Osteoblast (primary cell): ENCODE measurements around the gene OTUD1. TPM values are rescaled to one million over a fixed set of nuclear protein-coding genes. Genes with fewer than 3 reads are reported as not detected.

Experiments used
- DNase-seq: peaks from one replicate; pipeline ENCODE4 v3.0.0; 2011; ENCODE audit warnings: low spot score, mixed read lengths; ENCODE audit not compliant: insufficient read length; ENCODE audit errors: missing footprints
- H2AFZ ChIP-seq: 2 replicates; pipeline ENCODE4 v1.6.0; 2011; ENCODE audit warnings: mild to moderate bottlenecking, low read length
- H3K27ac ChIP-seq: 2 replicates; pipeline ENCODE4 v1.5.1; 2011; ENCODE audit warnings: mild to moderate bottlenecking, low read depth, low read length, moderate library complexity
- H3K27me3 ChIP-seq: 2 replicates; pipeline ENCODE4 v1.6.0; 2012; ENCODE audit warnings: mild to moderate bottlenecking, control low read depth, inconsistent platforms, low read length, moderate library complexity; ENCODE audit not compliant: insufficient read depth
- H3K36me3 ChIP-seq: 2 replicates; pipeline ENCODE4 v1.5.1; 2011; ENCODE audit warnings: mild to moderate bottlenecking, low read length, control low read depth, moderate library complexity; ENCODE audit not compliant: insufficient read depth
- H3K4me1 ChIP-seq: 2 replicates; pipeline ENCODE4 v1.5.1; 2011; ENCODE audit warnings: mild to moderate bottlenecking, low read length, control low read depth, moderate library complexity; ENCODE audit not compliant: insufficient read depth
- H3K4me2 ChIP-seq: 2 replicates; pipeline ENCODE4 v1.6.0; 2011; ENCODE audit warnings: mild to moderate bottlenecking, low read length; ENCODE audit not compliant: insufficient read depth
- H3K4me3 ChIP-seq: fragments of 200-600 bp; sonication (generic); 3 replicates; pipeline ENCODE4 v1.5.1; 2012; ENCODE audit warnings: mild to moderate bottlenecking, low read length, inconsistent platforms; ENCODE audit not compliant: insufficient read depth
- H3K79me2 ChIP-seq: 2 replicates; pipeline ENCODE4 v1.6.0; 2012; ENCODE audit warnings: mild to moderate bottlenecking, low read length, control low read depth, inconsistent platforms; ENCODE audit not compliant: insufficient read depth
- H3K9me3 ChIP-seq: 2 replicates; pipeline ENCODE4 v1.5.1; 2011; ENCODE audit warnings: low read depth, low read length, control low read depth
- H4K20me1 ChIP-seq: 2 replicates; pipeline ENCODE4 v1.6.0; 2012; ENCODE audit warnings: mild to moderate bottlenecking, low read length, control low read depth; ENCODE audit not compliant: insufficient read depth
- total RNA-seq: library from RNA; depleted of rRNA; stranded (reverse); fragments of >200 nt; gene quantifications from 2 replicates; pipeline ENCODE4 v1.2.3, GENCODE V29; 2012
- TF ChIP-seq, protein P1 (sequence below): IDR thresholded peaks from 2 replicates; pipeline ENCODE4 v1.5.1; 2011; ENCODE audit warnings: mild to moderate bottlenecking, low read depth, low read length, moderate library complexity; ENCODE audit errors: extremely low read depth

Gene OTUD1
- total RNA-seq, 1 donor, result 9.8 TPM

GRCh38 chr10:23437963-23438546 is 820 bp upstream of the OTUD1 start:
- Histone ChIP-seq H4K20me1 (peaks cover 5% of the 10 kb centered on the region), H3K36me3 (no peaks in the 10 kb centered on the region), H3K79me2 (peaks cover 20% of the 10 kb centered on the region), H3K27ac (peak overlapping the region; percentile 25), H3K4me2 (peak overlapping the region; percentile 88), H3K27me3 (no peaks in the 10 kb centered on the region), H3K4me1 (peaks cover 13% of the 10 kb centered on the region), H3K9me3 (no peaks in the 10 kb centered on the region), H2AFZ (peak overlapping the region; percentile 94), H3K4me3 (peak overlapping the region; percentile 74)
- DNase-seq, result no peak
- TF ChIP-seq, protein P1, sequence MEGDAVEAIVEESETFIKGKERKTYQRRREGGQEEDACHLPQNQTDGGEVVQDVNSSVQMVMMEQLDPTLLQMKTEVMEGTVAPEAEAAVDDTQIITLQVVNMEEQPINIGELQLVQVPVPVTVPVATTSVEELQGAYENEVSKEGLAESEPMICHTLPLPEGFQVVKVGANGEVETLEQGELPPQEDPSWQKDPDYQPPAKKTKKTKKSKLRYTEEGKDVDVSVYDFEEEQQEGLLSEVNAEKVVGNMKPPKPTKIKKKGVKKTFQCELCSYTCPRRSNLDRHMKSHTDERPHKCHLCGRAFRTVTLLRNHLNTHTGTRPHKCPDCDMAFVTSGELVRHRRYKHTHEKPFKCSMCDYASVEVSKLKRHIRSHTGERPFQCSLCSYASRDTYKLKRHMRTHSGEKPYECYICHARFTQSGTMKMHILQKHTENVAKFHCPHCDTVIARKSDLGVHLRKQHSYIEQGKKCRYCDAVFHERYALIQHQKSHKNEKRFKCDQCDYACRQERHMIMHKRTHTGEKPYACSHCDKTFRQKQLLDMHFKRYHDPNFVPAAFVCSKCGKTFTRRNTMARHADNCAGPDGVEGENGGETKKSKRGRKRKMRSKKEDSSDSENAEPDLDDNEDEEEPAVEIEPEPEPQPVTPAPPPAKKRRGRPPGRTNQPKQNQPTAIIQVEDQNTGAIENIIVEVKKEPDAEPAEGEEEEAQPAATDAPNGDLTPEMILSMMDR, result no peak

DNA sequence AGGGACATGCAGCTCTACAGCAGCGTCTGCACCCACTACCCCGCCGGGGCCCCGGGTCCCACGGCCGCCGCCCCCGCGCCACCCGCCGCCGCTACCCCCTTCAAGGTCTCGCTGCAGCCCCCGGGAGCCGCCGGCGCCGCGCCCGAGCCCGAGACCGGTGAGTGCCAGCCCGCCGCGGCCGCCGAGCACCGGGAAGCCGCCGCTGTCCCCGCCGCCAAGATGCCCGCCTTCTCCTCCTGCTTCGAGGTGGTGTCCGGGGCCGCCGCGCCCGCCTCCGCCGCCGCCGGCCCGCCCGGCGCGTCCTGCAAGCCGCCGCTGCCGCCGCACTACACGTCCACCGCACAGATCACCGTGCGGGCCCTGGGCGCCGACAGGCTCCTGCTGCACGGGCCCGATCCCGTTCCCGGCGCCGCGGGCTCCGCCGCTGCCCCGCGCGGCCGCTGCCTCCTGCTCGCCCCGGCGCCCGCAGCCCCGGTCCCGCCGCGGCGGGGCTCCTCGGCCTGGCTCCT is 631 bp downstream of the OTUD1 start:
- H3K4me2 ChIP-seq, result peak overlapping the region; percentile 80
- DNase-seq, result peak; percentile 90
- peaks cover 5% of the 10 kb centered on the region for H4K20me1 ChIP-seq
- H3K4me1 ChIP-seq, result peaks cover 13% of the 10 kb centered on the region
- H3K36me3 ChIP-seq, result no peaks in the 10 kb centered on the region
- peak overlapping the region; percentile 74 for H3K4me3 ChIP-seq
- no peaks in the 10 kb centered on the region for H3K9me3 ChIP-seq
- TF ChIP-seq, protein P1, result no peak
- peak overlapping the region; percentile 48 for H3K27ac ChIP-seq
- peaks cover 20% of the 10 kb centered on the region for H3K79me2 ChIP-seq
- H3K27me3 ChIP-seq, result no peaks in the 10 kb centered on the region
- no peak overlapping the region for H2AFZ ChIP-seq

- Histone ChIP-seq H3K4me1 (peaks cover 13% of the 10 kb centered on the region), H2AFZ (peak overlapping the region; percentile 79), H3K79me2 (peaks cover 20% of the 10 kb centered on the region), H3K9me3 (no peaks in the 10 kb centered on the region), H3K4me2 (peak overlapping the region; percentile 80), H3K4me3 (peak overlapping the region; percentile 74), H3K36me3 (no peaks in the 10 kb centered on the region), H3K27ac (peak overlapping the region; percentile 42), H4K20me1 (peaks cover 5% of the 10 kb centered on the region), H3K27me3 (no peaks in the 10 kb centered on the region)
- TF ChIP-seq, protein P1, result no peak
- peak; percentile 98 for DNase-seq
Observed at GRCh38 chr10:23439961-23440889, 1.4 kb downstream of the OTUD1 start.

- Histone ChIP-seq H4K20me1 (peaks cover 5% of the 10 kb centered on the region), H3K36me3 (no peaks in the 10 kb centered on the region), H3K27me3 (no peaks in the 10 kb centered on the region), H3K9me3 (no peaks in the 10 kb centered on the region), H2AFZ (no peak overlapping the region), H3K4me2 (peak overlapping the region; percentile 80), H3K4me3 (peak overlapping the region; percentile 74), H3K4me1 (peaks cover 13% of the 10 kb centered on the region), H3K27ac (no peak overlapping the region), H3K79me2 (peaks cover 20% of the 10 kb centered on the region)
- TF ChIP-seq, protein P1, result no peak
- no peak for DNase-seq
Observed at GRCh38 chr10:23441251-23441650, 2.4 kb downstream of the OTUD1 start.
